ENCODE results near the gene WDFY2.

The WDFY2 gene

DNA sequence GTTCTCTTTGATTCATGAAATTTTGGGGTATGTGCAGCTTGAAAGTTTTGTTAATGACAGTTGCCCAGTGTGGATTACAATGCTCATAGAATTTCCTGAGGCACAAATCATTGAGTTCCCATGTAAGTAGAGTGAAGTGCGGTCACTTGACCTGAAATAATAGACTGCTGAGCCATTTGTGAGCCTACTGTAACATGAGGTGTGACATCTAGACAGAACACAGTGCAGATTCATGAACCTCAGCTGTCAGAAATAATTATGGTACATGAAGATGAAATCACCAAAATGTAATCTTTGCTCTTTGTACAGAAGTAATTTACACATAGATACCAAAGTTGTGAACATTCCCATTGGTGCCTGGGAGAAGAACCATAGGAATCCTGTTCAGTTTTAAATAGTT lies 135.1 kb downstream of the WDFY2 start:
- no peak for DNase-seq (ENCODE audit: low read depth)
- no peak for TF ChIP-seq CTCF (IDR thresholded peaks at IDR 0.05; ENCODE audit: insufficient read depth, low read depth, low read length, missing control alignments)
- no peak overlapping the region for H3K4me3 ChIP-seq (ENCODE audit: low read depth, low read length)

DNA sequence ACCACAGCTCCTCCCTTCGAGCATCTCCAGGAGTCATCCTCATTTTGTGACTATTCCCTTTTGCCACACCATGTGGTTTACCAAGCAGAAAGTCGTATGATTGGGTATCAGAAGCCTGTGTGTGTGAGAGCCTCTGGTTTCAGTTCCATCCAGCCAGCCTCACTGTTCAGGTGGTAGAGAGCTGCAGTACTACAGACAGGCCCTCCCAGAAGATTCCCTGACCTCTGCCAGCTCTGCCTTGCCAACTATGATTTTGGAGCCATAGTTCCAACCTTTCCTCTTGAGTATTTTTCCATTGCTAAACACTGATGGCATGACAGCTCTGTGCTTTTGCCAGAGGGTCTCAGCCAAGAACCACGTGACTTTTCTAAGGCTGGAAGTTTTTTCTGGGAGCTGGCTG lies 137.2 kb downstream of the WDFY2 start:
- H3K4me3 ChIP-seq (ENCODE audit: low read depth, low read length) = no peak overlapping the region
- DNase-seq (ENCODE audit: low read depth) = peak; percentile 60
- TF ChIP-seq CTCF (IDR thresholded peaks at IDR 0.05; ENCODE audit: insufficient read depth, low read depth, low read length, missing control alignments) = no peak

DNA sequence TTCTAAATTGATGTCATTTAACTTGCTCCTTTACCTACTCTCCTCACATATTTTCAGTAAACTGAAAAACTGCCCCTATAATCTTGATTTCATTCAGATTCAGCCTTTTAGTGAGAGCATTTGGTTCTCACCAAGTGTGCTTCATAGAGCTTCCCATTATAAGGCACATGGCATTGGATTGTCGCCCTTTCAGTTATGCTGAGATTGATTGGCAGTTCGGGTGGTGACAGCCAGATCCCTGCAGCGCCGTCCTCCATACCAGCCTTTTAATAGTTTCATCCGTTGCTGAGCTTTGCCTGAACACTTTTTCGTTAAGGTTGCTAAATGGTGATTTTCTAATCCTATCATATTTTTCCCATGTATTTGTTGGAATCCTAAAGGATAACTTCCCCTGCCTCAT lies 139.3 kb downstream of the WDFY2 start:
- no peak for DNase-seq (ENCODE audit: low read depth)
- H3K4me3 ChIP-seq (ENCODE audit: low read depth, low read length) = no peak overlapping the region
- no peak for TF ChIP-seq CTCF (IDR thresholded peaks at IDR 0.05; ENCODE audit: insufficient read depth, low read depth, low read length, missing control alignments)

DNA sequence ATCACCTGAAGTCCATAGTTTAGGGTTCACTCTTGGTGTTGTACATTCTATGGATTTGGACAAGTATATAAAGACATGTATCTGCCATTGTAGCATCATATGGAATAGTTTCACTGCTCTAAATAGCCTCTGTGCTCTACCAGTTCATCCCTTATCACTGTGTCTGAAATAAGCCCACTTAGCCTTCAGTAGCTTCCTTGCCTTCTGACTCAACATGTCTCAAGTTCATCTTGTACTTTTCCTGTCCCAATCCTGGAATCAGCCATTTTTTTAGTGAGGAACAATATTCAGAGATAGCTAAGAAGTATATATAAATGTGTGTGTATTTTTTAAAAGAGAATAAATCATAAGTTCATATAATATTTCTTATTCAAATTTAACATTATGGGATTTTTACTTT lies 140.5 kb downstream of the WDFY2 start:
- no peak for TF ChIP-seq CTCF (IDR thresholded peaks at IDR 0.05; ENCODE audit: insufficient read depth, low read depth, low read length, missing control alignments)
- no peak overlapping the region for H3K4me3 ChIP-seq (ENCODE audit: low read depth, low read length)
- no peak for DNase-seq (ENCODE audit: low read depth)

DNA sequence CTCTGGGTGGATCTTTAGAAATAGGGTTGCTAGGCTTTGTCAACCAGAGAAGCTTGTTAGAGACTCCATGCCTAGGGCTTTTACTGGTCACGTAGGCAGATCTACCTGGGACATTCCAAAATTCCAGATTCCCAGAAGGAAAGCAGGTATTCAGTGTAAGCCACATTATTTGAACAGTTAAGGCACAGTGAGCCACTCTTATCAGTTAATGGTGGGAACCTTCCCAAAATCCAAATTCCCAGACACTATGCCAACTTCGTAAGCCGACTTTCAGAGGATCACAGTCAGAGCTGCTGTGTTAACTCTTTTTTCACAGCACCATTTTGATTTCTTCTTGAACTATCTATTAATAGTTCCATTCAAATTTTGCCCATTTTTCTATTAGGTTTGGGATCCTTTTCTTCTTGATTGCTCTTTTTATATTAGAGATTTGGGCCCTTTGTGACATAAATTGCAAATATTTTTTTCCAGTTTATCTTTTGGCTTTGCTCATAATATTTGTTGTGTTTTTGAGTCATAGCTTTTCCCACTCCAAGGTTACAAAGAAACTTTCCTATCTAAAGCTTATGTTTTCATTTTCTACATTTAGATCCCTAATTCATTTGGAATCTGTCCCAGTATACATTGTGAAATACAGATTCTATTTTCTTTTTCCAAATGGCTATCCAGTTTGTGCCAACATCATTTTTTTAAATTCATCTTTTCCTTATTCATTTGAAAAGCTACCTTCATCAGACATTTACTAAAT lies 142.4 kb downstream of the WDFY2 start:
- no peak for TF ChIP-seq CTCF (IDR thresholded peaks at IDR 0.05; ENCODE audit: insufficient read depth, low read depth, low read length, missing control alignments)
- H3K4me3 ChIP-seq (ENCODE audit: low read depth, low read length) = no peak overlapping the region
- no peak for DNase-seq (ENCODE audit: low read depth)

- H3K4me3 ChIP-seq (ENCODE audit: low read depth, low read length) = no peak overlapping the region
- no peak for TF ChIP-seq CTCF (IDR thresholded peaks at IDR 0.05; ENCODE audit: insufficient read depth, low read depth, low read length, missing control alignments)
- no peak for DNase-seq (ENCODE audit: low read depth)
Measured at GRCh38 chr13:51727634-51728274, 143.5 kb downstream of the WDFY2 start.

Data from GM12865 (cell line).